Measurements from ENCODE around the gene THRAP3. TPM values are rescaled to one million over a fixed set of nuclear protein-coding genes. Genes with fewer than 3 reads are reported as not detected.

THRAP3 gene
- polyA plus RNA-seq, 1 donor from 2014 or later, result 97.9 TPM

- no peak overlapping the region for H3K4me3 Mint-ChIP-seq
- no peaks in the 10 kb centered on the region for H3K27me3 Mint-ChIP-seq
- no peak overlapping the region for H3K27ac Mint-ChIP-seq
- peaks cover 3% of the 10 kb centered on the region for H3K36me3 Mint-ChIP-seq
- H3K4me1 Mint-ChIP-seq, result peaks cover 0 to 3% (median 3%) of the 10 kb centered on the region in 3 donors
- H3K9me3 Mint-ChIP-seq, result no peaks in the 10 kb centered on the region
Observed at GRCh38 chr1:36351227-36351977, 127.2 kb downstream of the THRAP3 start.

GRCh38 chr1:36352125-36352909, 128.1 kb downstream of the THRAP3 start:
- Mint-ChIP-seq H3K9me3 (no peaks in the 10 kb centered on the region), H3K4me1 (peaks cover 0 to 3% (median 3%) of the 10 kb centered on the region in 3 donors), H3K27me3 (no peaks in the 10 kb centered on the region), H3K36me3 (peaks cover 1% of the 10 kb centered on the region), H3K27ac (peak overlapping the region in 1 of 3 donors; percentile 90), H3K4me3 (no peak overlapping the region)

- no peaks in the 10 kb centered on the region for H3K27me3 Mint-ChIP-seq
- peak overlapping the region in 1 of 3 donors; percentile 90 for H3K27ac Mint-ChIP-seq
- H3K36me3 Mint-ChIP-seq, result peaks cover 1% of the 10 kb centered on the region
- peaks cover 0 to 3% (median 3%) of the 10 kb centered on the region in 3 donors for H3K4me1 Mint-ChIP-seq
- H3K4me3 Mint-ChIP-seq, result no peak overlapping the region
- no peaks in the 10 kb centered on the region for H3K9me3 Mint-ChIP-seq
Observed at GRCh38 chr1:36352910-36353878, 129.0 kb downstream of the THRAP3 start.

GRCh38 chr1:36354486-36354885, 130.2 kb downstream of the THRAP3 start:
- Mint-ChIP-seq H3K36me3 (peaks cover 3% of the 10 kb centered on the region), H3K27ac (no peak overlapping the region), H3K4me3 (no peak overlapping the region), H3K4me1 (peaks cover 2 to 4% (median 3%) of the 10 kb centered on the region in 3 donors), H3K9me3 (no peaks in the 10 kb centered on the region), H3K27me3 (no peaks in the 10 kb centered on the region)

Other genes starting within 250 kb of the THRAP3 start
- gene TEKT2, start 140.3 kb upstream of the THRAP3 start, polyA plus RNA-seq, result not detected
- 29.7 TPM for gene ADPRS, start 135.6 kb upstream of the THRAP3 start, polyA plus RNA-seq
- not detected for gene COL8A2, start 99.2 kb upstream of the THRAP3 start, polyA plus RNA-seq
- 101 TPM for gene TRAPPC3, start 75.0 kb upstream of the THRAP3 start, polyA plus RNA-seq
- 11.4 TPM for gene MAP7D1, start 68.3 kb upstream of the THRAP3 start, polyA plus RNA-seq
- gene SH3D21, start 81.9 kb downstream of the THRAP3 start, polyA plus RNA-seq, result 0.46 TPM
- gene EVA1B, start 99.2 kb downstream of the THRAP3 start, polyA plus RNA-seq, result not detected
- 88.5 TPM for gene STK40, start 161.5 kb downstream of the THRAP3 start, polyA plus RNA-seq
- 345 TPM for gene LSM10, start 173.5 kb downstream of the THRAP3 start, polyA plus RNA-seq
- gene OSCP1, start 226.0 kb downstream of the THRAP3 start, polyA plus RNA-seq, result 0.74 TPM
- 72.0 TPM for gene MRPS15, start 239.9 kb downstream of the THRAP3 start, polyA plus RNA-seq

Data from IgD-negative memory B cell (primary cell).